ENCODE results near the gene MORC4. TPM values are rescaled to one million over a fixed set of nuclear protein-coding genes. Genes with fewer than 3 reads are reported as not detected.

The MORC4 gene
- total RNA-seq, 4 donors from 2014 or later, result 15.3 to 24.6 (median 18.6) TPM

DNA sequence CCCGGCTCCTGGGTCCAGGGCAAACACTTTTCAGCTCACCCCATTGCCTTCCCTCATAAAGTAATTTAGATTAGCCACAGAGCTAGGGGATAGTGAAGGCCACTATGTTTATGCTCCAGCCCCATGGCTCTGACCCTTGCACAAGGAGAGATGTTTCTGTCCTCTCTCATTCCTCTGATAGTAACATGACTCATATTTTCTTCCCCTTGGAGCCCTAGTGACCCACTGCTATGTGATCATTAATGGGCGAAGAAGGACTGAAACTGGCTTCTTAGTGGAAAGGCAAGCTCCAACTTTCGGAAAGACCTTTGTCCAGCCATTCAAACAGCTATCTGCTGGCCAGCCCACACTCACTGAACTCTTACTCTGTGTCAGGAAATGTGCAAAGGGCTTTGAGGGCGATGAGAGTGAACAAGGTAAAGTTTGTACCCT is 67.5 kb downstream of the MORC4 start:
- 73 to 77% methylated on average over 3 to 4 of the region's 4 CpGs for WGBS, 2 donors
- no peaks in the 10 kb centered on the region for H3K27me3 ChIP-seq
- no peak overlapping the region for H3K4me3 ChIP-seq (replicated peaks in 1 of 3)
- TF ChIP-seq CTCF (IDR thresholded peaks at IDR 0.05), result no peak
- TF ChIP-seq POLR2A (IDR thresholded peaks at IDR 0.05), result no peak
- peaks cover 2 to 9% of the 10 kb centered on the region in 2 donors for H3K4me1 ChIP-seq
- intact Hi-C loops (cut with DNase I), result no loop called here
- no peak for DNase-seq
- no peaks in the 10 kb centered on the region for H3K9me3 ChIP-seq
- no peak overlapping the region for H3K27ac ChIP-seq
- no peaks in the 10 kb centered on the region for H3K36me3 ChIP-seq

DNA sequence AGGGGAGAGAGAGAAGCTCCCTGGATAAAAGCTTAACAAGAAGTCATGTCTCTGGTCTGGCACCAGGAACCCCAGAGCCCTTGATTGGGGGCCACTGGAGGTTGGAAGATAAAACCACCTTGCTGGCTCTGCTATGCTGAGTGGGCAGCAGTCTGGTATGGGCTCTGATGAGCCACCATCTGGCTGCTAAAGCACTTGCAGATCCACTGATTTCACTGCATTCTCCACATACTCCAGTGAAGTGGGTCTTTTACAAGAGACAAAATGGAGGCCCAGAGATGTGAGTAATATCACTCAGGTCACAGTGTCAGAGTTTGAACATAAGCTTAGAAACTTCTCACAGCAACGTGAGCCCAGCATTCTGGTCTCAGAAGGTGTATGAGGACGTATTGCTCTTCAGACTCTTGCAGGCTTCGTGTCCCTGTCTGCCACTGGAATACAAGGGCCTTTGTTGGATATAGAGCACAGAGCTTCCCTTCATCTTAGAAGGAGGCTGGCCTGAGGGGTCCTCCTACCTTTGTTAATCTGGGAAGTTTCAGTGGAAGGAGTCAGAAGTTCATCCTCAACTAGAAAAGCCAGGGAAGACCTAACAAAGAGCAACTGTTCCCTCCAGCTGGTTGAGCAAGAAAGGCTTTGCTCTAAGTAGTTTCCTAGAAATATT is 68.1 kb downstream of the MORC4 start:
- WGBS, 2 donors, result 86 to 94% methylated on average over 2 to 3 of the region's 3 CpGs
- TF ChIP-seq CTCF (IDR thresholded peaks at IDR 0.05) (no peak), POLR2A (IDR thresholded peaks at IDR 0.05) (no peak)
- no peak for DNase-seq
- Histone ChIP-seq H3K9me3 (no peaks in the 10 kb centered on the region), H3K27me3 (no peaks in the 10 kb centered on the region), H3K27ac (no peak overlapping the region), H3K4me1 (peaks cover 2 to 9% of the 10 kb centered on the region in 2 donors), H3K4me3 (replicated peaks in 1 of 3) (no peak overlapping the region), H3K36me3 (no peaks in the 10 kb centered on the region)
- intact Hi-C loops (cut with DNase I), result no loop called here

DNA sequence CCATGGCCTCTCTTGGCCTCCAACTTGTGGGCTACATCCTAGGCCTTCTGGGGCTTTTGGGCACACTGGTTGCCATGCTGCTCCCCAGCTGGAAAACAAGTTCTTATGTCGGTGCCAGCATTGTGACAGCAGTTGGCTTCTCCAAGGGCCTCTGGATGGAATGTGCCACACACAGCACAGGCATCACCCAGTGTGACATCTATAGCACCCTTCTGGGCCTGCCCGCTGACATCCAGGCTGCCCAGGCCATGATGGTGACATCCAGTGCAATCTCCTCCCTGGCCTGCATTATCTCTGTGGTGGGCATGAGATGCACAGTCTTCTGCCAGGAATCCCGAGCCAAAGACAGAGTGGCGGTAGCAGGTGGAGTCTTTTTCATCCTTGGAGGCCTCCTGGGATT is 71.8 kb downstream of the MORC4 start:
- no peaks in the 10 kb centered on the region for H3K9me3 ChIP-seq
- no peaks in the 10 kb centered on the region for H3K36me3 ChIP-seq
- TF ChIP-seq POLR2A (IDR thresholded peaks at IDR 0.05) (no peak), CTCF (IDR thresholded peaks at IDR 0.05) (no peak)
- intact Hi-C loops (cut with DNase I), result no loop called here
- WGBS, 2 donors, result no CpG with 5 or more reads among the region's 4 CpGs
- peak overlapping the region in 1 of 3 donors; percentile 48 for H3K27ac ChIP-seq
- H3K4me3 ChIP-seq (replicated peaks in 1 of 3), result no peak overlapping the region
- peaks cover 0 to 2% of the 10 kb centered on the region in 2 donors for H3K4me1 ChIP-seq
- no peak for DNase-seq
- no peaks in the 10 kb centered on the region for H3K27me3 ChIP-seq

DNA sequence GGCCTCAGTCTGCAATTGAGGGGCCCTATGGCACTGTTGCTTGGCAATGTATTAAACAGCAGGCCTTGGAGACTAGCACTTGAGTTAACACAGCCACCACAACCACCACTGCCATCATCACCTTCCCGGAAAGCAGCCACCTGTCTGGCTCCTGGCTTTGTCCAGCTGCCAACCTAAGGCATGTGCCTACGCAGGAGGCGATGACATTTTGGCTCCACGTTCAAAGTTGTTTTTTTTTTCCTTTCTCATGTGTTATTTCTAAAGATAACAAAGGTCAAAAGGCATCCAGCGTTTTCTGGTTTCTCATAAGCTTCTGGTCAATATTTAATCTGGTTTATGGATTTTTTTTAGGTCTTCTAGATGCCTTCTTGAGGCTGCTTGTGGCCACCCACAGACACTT is 72.3 kb downstream of the MORC4 start:
- peak overlapping the region in 1 of 3 donors; percentile 48 for H3K27ac ChIP-seq
- no peaks in the 10 kb centered on the region for H3K27me3 ChIP-seq
- H3K4me1 ChIP-seq, result no peaks in the 10 kb centered on the region
- H3K36me3 ChIP-seq, result no peaks in the 10 kb centered on the region
- peak; percentile 30 to 53 for DNase-seq
- H3K9me3 ChIP-seq, result no peaks in the 10 kb centered on the region
- 17 to 43% methylated on average over 5 of the region's 5 CpGs for WGBS, 2 donors
- TF ChIP-seq POLR2A (IDR thresholded peaks at IDR 0.05) (no peak), CTCF (IDR thresholded peaks at IDR 0.05) (no peak)
- H3K4me3 ChIP-seq (replicated peaks in 1 of 3), result no peak overlapping the region
- intact Hi-C loops (cut with DNase I), result no loop called here

- intact Hi-C loops (cut with DNase I), result no loop called here
- 92 to 100% methylated on average over 2 to 3 of the region's 3 CpGs for WGBS, 2 donors
- H3K27me3 ChIP-seq, result no peaks in the 10 kb centered on the region
These were observed 73.0 kb downstream of the MORC4 start for GRCh38 chrX:106927023-106927422.

More at GRCh38 chrX:106927023-106927422, 73.0 kb downstream of the MORC4 start:
- Histone ChIP-seq H3K36me3 (no peaks in the 10 kb centered on the region), H3K27ac (no peak overlapping the region), H3K9me3 (no peaks in the 10 kb centered on the region), H3K4me3 (replicated peaks in 1 of 3) (no peak overlapping the region), H3K4me1 (no peaks in the 10 kb centered on the region)
- no peak for DNase-seq
- TF ChIP-seq POLR2A (IDR thresholded peaks at IDR 0.05), result no peak
- TF ChIP-seq CTCF (IDR thresholded peaks at IDR 0.05), result no peak

Measured in thyroid gland (tissue), 4 donors.